IPS-NIHi11 (cell line): ENCODE measurements around the gene PDE4A.

ENCODE experiments used
- DNase-seq: peaks from one replicate; pipeline ENCODE4 v3.0.0; 2012; ENCODE audit warnings: mixed read lengths, low spot score

The PDE4A gene

DNA sequence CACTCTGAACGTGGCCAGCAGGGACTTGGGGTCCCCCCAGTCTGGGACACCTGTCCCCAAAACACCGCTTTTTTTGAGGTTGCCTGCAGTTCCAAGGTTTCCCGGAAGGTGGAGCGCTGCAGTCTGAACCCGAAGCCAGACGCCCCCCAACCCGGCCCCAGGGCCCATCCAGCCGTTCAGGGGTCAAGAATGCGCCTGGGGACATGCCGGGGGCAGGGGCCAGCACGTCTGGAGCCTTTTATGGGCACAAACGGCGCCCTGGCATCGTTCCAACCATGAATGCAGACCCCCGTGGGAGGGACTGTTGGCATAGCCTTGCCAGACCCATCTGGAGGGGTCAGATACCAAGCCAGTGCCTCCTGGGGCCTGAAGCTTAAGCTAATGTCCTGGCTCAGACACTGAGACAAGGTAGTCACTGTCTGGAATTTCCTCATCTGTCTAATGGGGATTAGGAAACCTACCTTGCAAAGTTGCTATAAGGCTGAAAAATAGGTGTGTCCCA is 90.0 kb downstream of the PDE4A start:
- DNase-seq: peak; percentile 75

DNA sequence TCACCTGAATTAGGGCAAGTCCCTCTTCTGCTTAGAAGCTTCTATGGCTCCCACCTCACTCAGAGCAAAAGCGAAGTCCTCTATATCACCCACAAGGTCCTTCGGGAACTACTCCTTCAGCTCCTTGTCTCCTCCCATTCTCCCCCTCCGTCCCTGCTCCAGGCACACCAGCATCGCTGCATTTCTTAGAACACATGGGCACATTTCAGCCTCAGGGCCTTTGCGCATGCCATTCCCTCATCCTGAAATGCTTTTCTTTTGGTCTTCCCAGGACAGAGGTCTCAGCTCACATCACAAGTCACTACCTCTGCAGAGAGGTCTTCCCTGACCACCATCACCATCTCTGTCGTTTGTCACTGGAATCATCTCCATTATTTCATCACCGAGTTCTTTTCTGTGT is 92.9 kb downstream of the PDE4A start:
- DNase-seq: no peak

DNA sequence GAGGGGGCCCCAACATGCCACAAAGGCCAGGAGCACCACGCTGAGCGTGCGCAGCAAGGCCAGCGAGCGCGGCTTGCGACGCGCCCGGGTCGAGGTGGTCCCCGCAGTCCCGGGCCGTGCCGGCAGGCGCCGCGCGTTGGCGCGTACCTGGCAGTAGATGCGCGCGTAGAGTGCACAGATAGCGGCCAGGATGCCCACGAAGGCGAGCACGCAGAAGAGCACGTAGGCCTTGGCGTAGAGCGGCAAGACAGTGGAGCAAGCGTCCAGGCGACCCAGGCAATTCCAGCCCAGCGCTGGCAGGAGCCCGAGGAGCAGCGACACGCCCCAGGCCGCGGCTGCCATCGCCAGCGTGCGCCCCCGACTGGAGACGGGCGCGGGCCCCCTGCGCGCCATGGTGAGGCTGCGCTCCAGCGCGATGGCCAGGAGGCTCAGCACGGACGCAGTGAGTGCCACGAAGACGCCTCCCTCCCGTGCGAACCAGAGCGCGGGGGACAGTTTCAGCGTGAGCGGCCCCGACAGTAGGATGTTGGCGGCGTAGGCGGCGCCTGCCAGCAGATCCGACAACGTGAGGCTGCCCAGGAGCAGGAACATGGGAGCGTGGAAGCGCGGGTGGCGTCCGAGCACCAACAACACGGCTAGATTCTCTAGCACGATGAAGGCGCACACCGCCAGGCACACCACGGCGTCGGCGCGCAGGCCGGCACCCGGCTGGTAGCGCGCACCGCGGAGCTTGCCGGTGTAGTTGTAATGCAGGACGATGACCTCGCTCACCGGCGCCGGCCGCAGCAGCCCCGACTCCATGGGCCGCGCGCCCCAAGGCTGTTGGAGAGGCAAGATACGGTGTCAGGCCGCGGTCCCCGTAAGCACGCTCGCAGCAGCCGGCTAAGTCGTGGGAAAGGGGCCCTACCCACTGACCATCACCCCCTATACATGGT is 94.1 kb downstream of the PDE4A start:
- DNase-seq: peak; percentile 85

- no peak for DNase-seq
These were observed 95.7 kb downstream of the PDE4A start for GRCh38 chr19:10516064-10516385.

DNA sequence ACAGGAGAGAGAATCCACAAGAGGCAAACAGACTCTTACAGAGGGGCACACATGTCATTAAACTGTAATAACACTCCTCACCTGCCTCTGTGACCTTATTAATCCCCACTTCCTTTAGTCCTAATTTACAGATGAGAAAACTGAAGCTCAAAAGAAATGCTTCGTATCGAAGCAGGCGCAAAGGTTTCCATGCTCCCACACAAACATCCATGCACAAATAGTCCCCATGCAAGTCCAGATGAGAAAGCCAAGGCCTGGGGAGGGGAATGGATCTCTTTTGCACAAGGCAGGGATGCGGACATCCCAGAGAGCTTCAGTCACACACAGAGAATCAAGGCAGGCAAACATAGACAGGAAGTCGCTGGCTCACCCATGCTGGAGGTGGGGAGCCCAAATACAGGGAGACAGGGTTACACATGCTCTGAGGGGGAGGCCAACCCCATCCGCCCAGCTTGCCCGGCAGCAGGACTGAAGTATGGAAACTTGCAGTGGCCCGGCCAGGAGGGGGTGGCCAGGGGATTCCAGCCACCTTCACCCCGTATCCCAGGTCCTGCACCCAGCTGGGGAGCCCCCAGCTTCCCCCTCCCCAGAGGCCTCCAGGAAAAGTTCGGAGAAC is 96.4 kb downstream of the PDE4A start:
- peak; percentile 32 for DNase-seq

GRCh38 chr19:10517361-10517759 is 97.0 kb downstream of the PDE4A start, which contains the start of gene S1PR5:
Gene S1PR5, minus strand, starts transcription at chr19:10517447. Its CDS starts 2,436 bp downstream, at chr19:10515011.
- DNase-seq: peak; percentile 72

DNA sequence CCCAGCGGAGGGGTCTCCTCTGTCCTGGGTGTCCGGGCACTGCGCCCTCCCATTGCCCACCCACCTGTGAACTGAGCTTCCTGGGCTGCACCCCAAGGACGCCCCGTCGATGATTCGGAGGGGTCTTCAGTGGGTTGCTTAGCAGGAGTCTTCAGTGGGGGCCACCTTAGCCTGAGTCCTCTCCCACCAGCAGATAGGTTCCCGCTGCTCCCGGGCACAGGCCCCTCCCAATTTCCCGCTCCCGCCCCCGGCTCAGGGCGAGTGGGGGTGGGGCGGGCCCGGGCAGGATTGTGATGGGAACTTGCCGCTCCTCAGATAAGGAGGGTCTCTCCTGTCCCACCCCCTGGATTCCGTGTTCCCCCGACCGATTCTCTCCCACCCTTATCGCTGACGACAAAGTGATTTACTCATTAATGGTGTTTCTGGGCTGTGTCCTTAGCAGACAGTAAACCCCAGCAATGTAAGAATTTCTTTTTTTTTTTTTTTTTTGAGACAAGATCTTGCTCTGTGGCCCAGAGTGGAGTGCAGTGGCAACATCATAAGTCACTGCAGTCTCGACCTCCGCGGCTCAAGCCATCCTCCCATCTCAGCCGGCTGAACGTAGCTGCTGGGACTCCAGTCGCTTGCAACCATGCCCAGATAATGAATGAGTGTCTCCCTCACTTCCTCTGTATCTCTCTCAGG is 97.6 kb downstream of the PDE4A start:
- peak; percentile 76 for DNase-seq

DNA sequence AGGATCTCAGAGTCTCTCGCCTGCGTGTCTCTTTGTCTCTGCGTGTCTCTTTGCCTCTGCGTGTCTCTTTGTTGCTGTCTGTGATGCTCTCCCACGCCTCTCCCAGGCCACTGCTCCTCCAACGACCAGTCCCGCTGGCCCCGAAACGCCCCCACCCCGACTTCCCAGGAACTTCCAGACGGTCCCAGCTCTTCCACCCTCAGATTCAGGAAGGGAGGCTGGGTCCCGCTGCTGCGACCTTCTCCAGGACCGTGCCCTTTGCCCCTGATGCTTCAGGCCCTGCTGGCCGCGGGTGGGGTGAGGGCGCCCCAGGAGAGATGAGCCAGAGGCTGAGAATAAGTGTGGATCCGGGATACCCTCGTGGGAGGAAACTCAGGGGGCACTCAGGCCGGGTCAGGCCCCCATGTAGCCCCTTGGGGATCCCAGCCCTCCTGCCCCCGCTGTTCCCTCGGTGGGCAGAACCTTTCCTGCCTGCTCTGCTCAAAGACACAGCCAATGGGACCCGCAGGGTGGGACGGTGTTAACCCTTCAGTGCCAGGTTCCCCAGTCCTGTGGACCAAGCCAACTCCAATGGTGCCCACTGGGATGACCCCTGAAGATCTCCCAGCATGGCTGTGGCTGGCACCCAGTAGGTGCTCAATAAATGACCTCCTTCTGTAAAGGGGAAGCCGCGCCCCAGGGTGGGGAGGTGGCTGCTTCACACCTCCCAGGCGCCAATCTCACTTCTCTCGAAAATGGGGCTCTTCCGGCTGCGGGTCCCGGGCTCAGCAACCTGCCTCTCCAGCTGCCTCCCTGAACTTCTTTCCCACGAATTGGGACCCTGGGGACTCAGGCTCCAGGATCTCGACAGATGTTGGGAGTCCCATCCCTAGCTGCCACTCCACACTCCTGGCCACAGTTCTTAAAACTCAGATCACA is 98.4 kb downstream of the PDE4A start:
- DNase-seq: peak; percentile 31
